ENCODE measurements around the gene SLC39A11. TPM values are rescaled to one million over a fixed set of nuclear protein-coding genes. Genes with fewer than 3 reads are reported as not detected.

The SLC39A11 gene
- total RNA-seq, 1 experiment from 2014 or later = 15.2 TPM

- no peak overlapping the region for H3K27ac ChIP-seq (ENCODE audit: insufficient read length, low read depth, low read length)
- DNase-seq = no peak
- H3K4me2 ChIP-seq (ENCODE audit: insufficient read depth, insufficient read length, low read length) = no peak overlapping the region
- no peaks in the 10 kb centered on the region for H3K9me3 ChIP-seq (ENCODE audit: control insufficient read depth, low read depth, low read length)
- no peak overlapping the region for H3K9ac ChIP-seq (ENCODE audit: extremely low read depth, insufficient read length, low read length)
- H3K23me2 ChIP-seq (ENCODE audit: insufficient read length, low read depth, low read length, poor library complexity, severe bottlenecking) = no peaks in the 10 kb centered on the region
- Mint-ChIP-seq H3K4me3 (no peak overlapping the region), H3K4me1 (peaks cover 10 to 22% of the 10 kb centered on the region in 2 experiments), H3K9me3 (peaks cover 0 to 4% of the 10 kb centered on the region in 2 experiments; a peak in 3 of 5 replicates), H3K27ac (no peak overlapping the region), H3K27me3 (ENCODE audit: low read depth) (peaks cover 35% of the 10 kb centered on the region), H3K36me3 (ENCODE audit: insufficient read depth in 1 of 3, low read depth in 3 of 3) (no peaks in the 10 kb centered on the region; a peak in 1 of 7 replicates)
- no peaks in the 10 kb centered on the region for H3K4me1 ChIP-seq (ENCODE audit: insufficient read depth, low read length)
- H2BK12ac ChIP-seq (ENCODE audit: insufficient read length, low read depth, low read length) = no peak overlapping the region
- no peaks in the 10 kb centered on the region for H4K20me1 ChIP-seq (ENCODE audit: control insufficient read depth, insufficient read depth, insufficient read length)
- no peak overlapping the region for H4K8ac ChIP-seq (replicated peaks; ENCODE audit: insufficient read length, low read depth, low read length)
- H3K4ac ChIP-seq (ENCODE audit: low read depth, low read length) = no peak overlapping the region
- no peaks in the 10 kb centered on the region for H3K79me1 ChIP-seq (ENCODE audit: insufficient read depth, low read depth, low read length, poor library complexity, severe bottlenecking)
- H3K14ac ChIP-seq (ENCODE audit: insufficient read depth, low read length) = no peak overlapping the region
- H3T11ph ChIP-seq (ENCODE audit: low read length) = no peak overlapping the region
- no peak for TF ChIP-seq CTCF (conservative IDR thresholded peaks at IDR 0.05)
- H4K91ac ChIP-seq (ENCODE audit: insufficient read length, low read depth, low read length) = no peak overlapping the region
- no peak overlapping the region for H4K5ac ChIP-seq (ENCODE audit: insufficient read length, low read depth, low read length)
- H3K27me3 ChIP-seq (ENCODE audit: insufficient read depth, low read length) = no peaks in the 10 kb centered on the region
- WGBS (ENCODE audit: extremely low coverage, insufficient read length, low lambda C conversion rate) = no CpG with 5 or more reads among the region's 2 CpGs
- H3K56ac ChIP-seq (ENCODE audit: insufficient read length, low read depth, low read length) = no peak overlapping the region
- H3K79me2 ChIP-seq (ENCODE audit: insufficient read depth, low read length) = no peaks in the 10 kb centered on the region
- H2BK120ac ChIP-seq (ENCODE audit: low read depth, low read length, poor library complexity, severe bottlenecking) = no peak overlapping the region
- H2BK15ac ChIP-seq (ENCODE audit: low read depth, low read length) = no peak overlapping the region
- no peak overlapping the region for H2BK20ac ChIP-seq (ENCODE audit: low read depth, low read length, poor library complexity, severe bottlenecking)
- no peak overlapping the region for H3K18ac ChIP-seq (ENCODE audit: insufficient read length, low read depth, low read length)
- H2BK5ac ChIP-seq (ENCODE audit: insufficient read length, low read length) = no peak overlapping the region
- H2AK5ac ChIP-seq (ENCODE audit: insufficient read length, low read length) = no peak overlapping the region
- no peak overlapping the region for H2AFZ ChIP-seq (ENCODE audit: low read length)
- H3K23ac ChIP-seq (ENCODE audit: insufficient read length, low read depth, low read length) = no peak overlapping the region
Measured at GRCh38 chr17:72609501-72609900, 483.0 kb downstream of the SLC39A11 start.
